CD4-positive, alpha-beta T cell (primary cell): Measurements from ENCODE around the gene TBX5. TPM values are rescaled to one million over a fixed set of nuclear protein-coding genes. Genes with fewer than 3 reads are reported as not detected.

Experiments used
- ATAC-seq: fragments of 200-7000 bp; cut with Tn5 transposase; one replicate; pipeline ENCODE4 v1.10.0; 2022; ENCODE audit warnings: mild to moderate bottlenecking; ENCODE audit not compliant: poor library complexity
- CTCF ChIA-PET: fragments of 350-600 bp; sonication (Branson Sonifier 250); formaldehyde crosslinking; loops from one replicate; lab custom pipeline; 2021; ENCODE audit warnings: antibody characterized with exemption, inconsistent platforms; lab: Charles Lee
- POLR2A ChIA-PET: fragments of 350-600 bp; sonication (Branson Sonifier 250); formaldehyde crosslinking; loops from one replicate; lab custom pipeline; 2021; ENCODE audit warnings: antibody characterized with exemption, inconsistent platforms; lab: Charles Lee
- DNase-seq, 14 experiments: peaks; one replicate each; pipeline ENCODE4 v3.0.0-alpha.2; 2013 to 2020; ENCODE audit warnings: mixed read lengths in 2 of 14
- H3K27ac ChIP-seq, 2 donors: one replicate each; pipeline versions ENCODE4 v1.5.1 to v1.7.0; 2013; ENCODE audit warnings: low read length in 2 of 2, low read depth in 1 of 2, mild to moderate bottlenecking in 1 of 2
- H3K27me3 ChIP-seq, 2 experiments: 1 replicate in 1 of 2; 2 replicates in 1 of 2; pipeline versions ENCODE4 v1.6.1 to v1.7.0; 2013; ENCODE audit warnings: low read length in 2 of 2, control low read depth in 1 of 2, mild to moderate bottlenecking in 1 of 2, moderate library complexity in 1 of 2; ENCODE audit not compliant: insufficient read depth in 2 of 2, control insufficient read depth in 1 of 2
- H3K36me3 ChIP-seq: one replicate; pipeline ENCODE4 v1.6.1; 2013; ENCODE audit warnings: low read length, control low read depth; ENCODE audit not compliant: insufficient read depth
- H3K4me1 ChIP-seq: one replicate; pipeline ENCODE4 v1.6.1; 2013; ENCODE audit warnings: low read length, control low read depth; ENCODE audit not compliant: insufficient read depth
- H3K4me3 ChIP-seq: one replicate; pipeline ENCODE4 v1.5.1; 2013; ENCODE audit warnings: mild to moderate bottlenecking, low read length, moderate library complexity
- H3K9me3 ChIP-seq, 2 experiments: 1 replicate in 1 of 2; 2 replicates in 1 of 2; pipeline versions ENCODE4 v1.6.1 to v1.7.0; 2013; ENCODE audit warnings: low read length in 2 of 2, mild to moderate bottlenecking in 2 of 2, control low read depth in 1 of 2, moderate library complexity in 1 of 2; ENCODE audit not compliant: control insufficient read depth in 1 of 2, insufficient read depth in 1 of 2
- H3K27ac Mint-ChIP-seq: one replicate; pipeline ENCODE4 v1.8.0; 2020; ENCODE audit warnings: mixed read lengths
- H3K27me3 Mint-ChIP-seq: one replicate; pipeline ENCODE4 v1.8.0; 2021; ENCODE audit warnings: mixed read lengths
- H3K36me3 Mint-ChIP-seq: one replicate; pipeline ENCODE4 v1.8.0; 2021; ENCODE audit warnings: low read depth, mixed read lengths
- H3K4me1 Mint-ChIP-seq: one replicate; pipeline ENCODE4 v1.8.0; 2021; ENCODE audit warnings: low read depth, mixed read lengths
- H3K4me3 Mint-ChIP-seq: one replicate; pipeline ENCODE4 v1.8.0; 2020; ENCODE audit warnings: mild to moderate bottlenecking, mixed read lengths
- H3K9me3 Mint-ChIP-seq: one replicate; pipeline ENCODE4 v1.8.0; 2020; ENCODE audit warnings: mixed read lengths
- CTCF ChIP-seq: fragments of 200-600 bp; IDR thresholded peaks from one replicate; pipeline ENCODE4 v1.8.0; 2022; ENCODE audit warnings: antibody characterized with exemption, mild to moderate bottlenecking
- intact Hi-C, 2 experiments: fragments of 100-400 bp; cut with DNase I in 1 of 2; cut with micrococcal nuclease in 1 of 2; formaldehyde crosslinking; loops; one replicate each; pipeline versions ENCODE4 v1.15.1 to v1.9.0; 2023 to 2025; cut with DNase I, micrococcal nuclease
- total RNA-seq, 174 experiments: library from RNA in 2 of 174; stranded (reverse) in 2 of 174; gene quantifications; one replicate each; pipeline ENCODE4 v1.2.3 and lab custom pipeline; 2021 to 2026

The TBX5 gene
- total RNA-seq, 2 experiments from 2014 or later, result not detected

GRCh38 chr12:114441039-114441383, 35.1 kb upstream of the TBX5 start:
- Mint-ChIP-seq H3K4me3 (no peak overlapping the region), H3K27ac (no peak overlapping the region), H3K9me3 (peaks cover 4% of the 10 kb centered on the region), H3K36me3 (no peaks in the 10 kb centered on the region), H3K27me3 (peaks cover 90% of the 10 kb centered on the region), H3K4me1 (no peaks in the 10 kb centered on the region)
- no peaks in the 10 kb centered on the region for H3K36me3 ChIP-seq
- no peak overlapping the region for H3K4me3 ChIP-seq
- TF ChIP-seq CTCF, result no peak
- H3K9me3 ChIP-seq, result peaks cover 0 to 38% of the 10 kb centered on the region in 2 experiments
- ATAC-seq (no peak), DNase-seq (no peak)
- peaks cover 51 to 79% of the 10 kb centered on the region in 2 experiments for H3K27me3 ChIP-seq
- H3K27ac ChIP-seq, result no peak overlapping the region
- ChIA-PET POLR2A (no interaction called here), CTCF (no interaction called here)
- intact Hi-C loops, result no loop called here
- no peaks in the 10 kb centered on the region for H3K4me1 ChIP-seq

- TF ChIP-seq CTCF, result no peak
- ATAC-seq (no peak), DNase-seq (no peak)
- H3K4me1 ChIP-seq, result no peaks in the 10 kb centered on the region
- ChIA-PET POLR2A (no interaction called here), CTCF (no interaction called here)
- H3K9me3 Mint-ChIP-seq, result peaks cover 4% of the 10 kb centered on the region
- H3K27ac ChIP-seq, result no peak overlapping the region
- peaks cover 0 to 38% of the 10 kb centered on the region in 2 experiments for H3K9me3 ChIP-seq
- no peaks in the 10 kb centered on the region for H3K36me3 ChIP-seq
- no peak overlapping the region for H3K27ac Mint-ChIP-seq
- no peak overlapping the region for H3K4me3 Mint-ChIP-seq
- peaks cover 51 to 74% of the 10 kb centered on the region in 2 experiments for H3K27me3 ChIP-seq
- no peak overlapping the region for H3K4me3 ChIP-seq
- no peaks in the 10 kb centered on the region for H3K4me1 Mint-ChIP-seq
- intact Hi-C loops, result no loop called here
- H3K36me3 Mint-ChIP-seq, result no peaks in the 10 kb centered on the region
- H3K27me3 Mint-ChIP-seq, result peaks cover 90% of the 10 kb centered on the region
Measured at GRCh38 chr12:114440270-114441038, 34.5 kb upstream of the TBX5 start.

- DNase-seq (no peak), ATAC-seq (no peak)
- Histone ChIP-seq H3K27ac (no peak overlapping the region), H3K4me1 (no peaks in the 10 kb centered on the region), H3K4me3 (no peak overlapping the region), H3K36me3 (no peaks in the 10 kb centered on the region), H3K27me3 (peaks cover 48 to 67% of the 10 kb centered on the region in 2 experiments), H3K9me3 (peaks cover 0 to 35% of the 10 kb centered on the region in 2 experiments)
- Mint-ChIP-seq H3K36me3 (no peaks in the 10 kb centered on the region), H3K27me3 (peaks cover 92% of the 10 kb centered on the region), H3K9me3 (peaks cover 4% of the 10 kb centered on the region), H3K27ac (no peak overlapping the region), H3K4me1 (no peaks in the 10 kb centered on the region), H3K4me3 (no peak overlapping the region)
- ChIA-PET CTCF (no interaction called here), POLR2A (no interaction called here)
- intact Hi-C loops, result no loop called here
- TF ChIP-seq CTCF, result no peak
Measured at GRCh38 chr12:114439817-114440216, 33.9 kb upstream of the TBX5 start.
